ENCODE results near the gene SCT.
"Not testable (repeated sequence)": the region's sequence is repeated elsewhere in the genome, so short reads cannot be mapped to it uniquely, and the experiment has no call there.

SCT gene

DNA sequence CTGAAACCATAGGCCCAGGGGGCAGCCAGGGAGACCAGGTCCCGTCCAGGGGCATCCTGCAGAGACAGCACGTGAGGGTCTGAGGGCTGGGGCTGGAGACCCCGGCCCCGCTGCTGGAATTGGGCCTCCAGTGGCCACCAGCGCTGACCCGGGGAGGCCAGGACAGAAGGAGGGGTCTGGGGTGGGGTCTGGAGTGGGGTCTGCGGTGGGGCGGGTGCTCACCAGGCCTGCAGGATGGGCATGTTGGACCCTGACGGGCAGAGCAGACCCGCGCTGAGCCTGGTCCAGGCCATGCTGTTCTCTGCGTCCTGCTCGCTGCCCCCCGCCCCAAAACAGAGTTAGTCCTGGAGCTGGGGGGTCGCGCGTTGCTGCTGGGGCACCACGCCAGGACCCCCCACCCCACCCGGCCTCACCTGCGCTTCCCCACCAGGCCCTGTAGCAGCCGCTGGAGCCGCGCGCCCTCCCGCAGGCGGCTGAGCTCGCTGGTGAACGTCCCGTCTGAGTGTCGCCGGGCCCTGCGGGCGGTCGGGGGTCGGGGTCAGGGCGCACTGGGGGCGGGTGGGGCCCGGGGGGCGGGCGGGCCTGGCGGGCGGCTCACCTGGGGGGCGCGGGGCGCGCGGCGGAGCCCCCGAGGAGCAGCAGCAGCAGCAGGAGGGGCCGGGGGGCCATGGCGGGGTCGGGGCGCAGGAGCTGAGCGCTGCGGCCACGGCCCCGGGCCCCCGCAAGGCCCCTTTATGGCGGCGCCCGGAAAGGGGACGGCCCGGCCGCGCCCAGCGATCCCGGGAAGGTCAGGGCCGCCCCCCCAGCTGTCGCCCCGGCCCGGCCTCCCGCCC lies at the start of gene SCT:
TSS of gene SCT (minus strand) at position 707 of the 833 bp plus-strand sequence. CDS start at position 669, 38 bp downstream.
- no peak for DNase-seq

DNA sequence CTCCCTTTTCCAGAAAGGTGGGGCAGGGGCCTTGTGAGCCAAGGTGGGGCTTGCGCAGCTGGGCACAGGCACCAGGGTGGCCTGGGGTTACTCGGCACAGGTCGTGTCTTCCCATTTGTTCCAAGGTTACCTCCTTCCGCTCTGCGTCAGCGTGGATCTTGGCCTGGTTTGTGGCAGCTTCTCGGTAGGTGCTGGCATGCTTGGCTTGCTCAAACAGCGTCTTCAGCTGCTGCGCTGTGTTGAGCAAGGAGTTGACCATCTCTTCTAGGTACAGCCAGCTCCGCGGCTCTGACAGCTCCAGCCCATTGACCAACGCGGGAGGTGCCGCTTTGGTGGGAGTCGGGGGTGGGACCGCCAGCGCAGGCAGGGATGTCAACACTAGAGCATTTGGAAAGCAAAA lies 47.4 kb upstream of the SCT start:
- no peak for DNase-seq

DNA sequence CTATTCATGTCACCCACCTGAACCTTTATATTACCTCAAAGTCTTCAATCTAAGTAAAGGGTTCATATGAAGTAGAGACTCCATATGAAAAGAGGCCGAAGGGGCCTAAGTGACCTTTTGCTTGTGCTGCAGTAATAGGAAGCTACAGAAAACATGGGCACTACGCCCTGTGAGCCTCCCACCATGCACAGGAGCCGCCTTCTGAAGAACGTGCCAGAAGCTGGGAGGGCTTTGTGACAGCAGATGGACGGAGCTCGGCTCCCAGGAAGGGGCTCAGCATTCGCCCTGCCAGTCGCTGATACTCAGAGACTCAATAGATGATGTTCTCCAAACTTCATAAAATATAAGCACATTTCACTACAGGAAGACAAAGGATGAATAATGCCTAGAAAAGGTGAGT lies 46.9 kb upstream of the SCT start:
- no peak for DNase-seq

DNA sequence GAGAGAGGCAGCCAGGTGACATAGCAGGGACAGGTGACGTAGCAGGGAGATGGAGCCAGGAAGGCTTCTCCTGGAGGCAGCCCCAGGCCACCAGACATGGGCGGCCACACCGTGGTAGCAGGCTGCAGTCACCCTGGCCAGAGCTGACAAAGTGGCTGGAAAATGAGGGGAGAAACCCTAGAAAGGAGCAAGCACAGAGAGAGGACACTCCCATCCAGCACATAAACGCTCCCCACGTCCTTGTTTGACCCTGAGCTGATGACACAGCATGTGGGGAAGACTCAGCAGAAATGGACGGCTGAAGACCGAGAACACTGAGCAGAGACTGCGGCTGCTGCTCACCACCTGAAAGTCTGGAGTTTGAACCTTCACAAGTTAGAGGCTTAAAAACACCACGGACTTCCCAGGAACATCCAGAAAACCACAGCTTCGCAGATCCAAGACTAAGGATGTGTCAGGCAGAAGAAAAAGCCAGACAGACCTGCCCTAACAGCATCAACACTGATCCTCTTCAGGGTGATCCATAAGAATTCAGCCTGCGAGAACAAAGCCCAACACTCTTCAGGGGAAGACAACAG lies 38.8 kb upstream of the SCT start:
- DNase-seq: no peak

- DNase-seq: no peak
Observed at GRCh38 chr11:665062-665703, 38.2 kb upstream of the SCT start.

GRCh38 chr11:662689-663274 lies 35.8 kb upstream of the SCT start:
- DNase-seq: peak; percentile 18

DNA sequence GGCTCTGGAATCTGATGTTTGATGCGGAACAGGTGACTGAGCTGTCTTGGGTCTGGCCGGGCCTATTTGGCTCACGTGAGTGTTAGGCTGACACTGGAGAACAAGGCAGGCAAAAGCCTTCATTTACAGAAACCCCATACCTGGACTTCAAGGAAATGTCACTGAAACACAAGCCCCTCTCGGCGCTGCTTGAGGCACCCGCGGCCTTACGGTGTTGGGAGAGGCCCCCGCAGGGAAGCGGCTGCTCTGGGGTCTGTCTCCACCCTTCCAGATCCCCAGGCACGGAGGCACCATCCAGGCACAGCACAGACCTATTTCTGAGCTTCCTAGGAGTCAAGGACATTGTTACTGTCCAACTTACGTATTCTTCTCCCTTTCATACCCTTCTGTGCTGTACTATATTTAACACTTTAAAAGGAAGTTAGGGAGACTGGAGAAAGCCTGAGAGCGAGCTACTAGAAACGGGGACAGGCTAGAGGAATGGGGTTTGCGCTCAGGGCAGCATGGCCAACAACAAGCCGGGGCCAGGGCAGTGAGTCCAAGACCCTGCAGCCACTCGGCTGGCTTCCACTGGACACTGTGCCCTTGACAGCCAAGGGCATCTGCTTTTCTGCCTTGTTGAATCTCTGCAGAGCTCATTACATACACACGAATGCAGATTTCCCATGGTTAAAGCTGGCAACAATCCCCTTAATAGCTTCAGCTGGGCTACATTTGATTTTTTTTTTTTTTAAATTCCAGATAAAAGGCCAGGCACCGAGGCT lies 33.9 kb upstream of the SCT start:
- no peak for DNase-seq

DNA sequence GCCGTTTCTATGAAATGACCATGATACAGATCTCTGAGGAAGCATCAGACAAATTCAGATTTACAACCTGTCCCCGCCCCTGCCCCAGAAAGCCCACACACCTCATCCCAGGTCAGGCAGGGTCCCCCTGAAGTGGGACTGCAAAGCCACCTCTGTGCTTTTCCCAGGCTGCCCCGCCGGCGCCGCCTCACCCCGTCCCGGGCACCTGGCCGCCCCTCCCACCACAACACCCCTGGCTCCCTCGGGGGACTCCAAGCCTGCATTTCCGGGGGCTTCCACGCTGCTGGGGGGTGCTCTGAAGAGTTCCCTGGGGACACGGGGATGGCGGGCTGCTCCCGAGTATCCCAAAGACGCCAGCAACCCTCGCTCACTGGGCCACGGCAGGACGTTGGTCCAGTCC lies 33.3 kb upstream of the SCT start:
- DNase-seq: no peak

- no peak for DNase-seq
Observed at GRCh38 chr11:659532-660085, 32.6 kb upstream of the SCT start.

- no peak for DNase-seq
Observed at GRCh38 chr11:657691-658126, 30.7 kb upstream of the SCT start.

DNA sequence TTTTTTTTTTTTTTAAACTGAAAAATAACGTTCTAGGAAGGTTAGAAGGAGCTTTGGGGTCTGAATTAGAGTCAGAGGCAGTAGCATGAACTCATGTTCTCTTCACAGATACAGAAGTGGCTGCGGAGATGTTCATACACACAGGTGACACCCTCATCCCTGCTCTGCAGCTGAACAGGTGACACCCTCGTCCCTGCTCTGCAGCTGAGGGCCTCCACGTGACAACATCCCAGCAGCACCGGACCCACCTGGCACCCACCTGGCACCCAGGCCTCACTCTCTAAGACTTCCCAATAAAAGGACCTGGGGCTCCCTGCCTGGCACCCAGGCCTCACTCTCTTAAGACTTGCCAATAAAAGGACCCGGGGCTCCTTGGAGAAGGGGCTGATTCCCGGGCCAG lies 29.9 kb upstream of the SCT start:
- no peak for DNase-seq

DNA sequence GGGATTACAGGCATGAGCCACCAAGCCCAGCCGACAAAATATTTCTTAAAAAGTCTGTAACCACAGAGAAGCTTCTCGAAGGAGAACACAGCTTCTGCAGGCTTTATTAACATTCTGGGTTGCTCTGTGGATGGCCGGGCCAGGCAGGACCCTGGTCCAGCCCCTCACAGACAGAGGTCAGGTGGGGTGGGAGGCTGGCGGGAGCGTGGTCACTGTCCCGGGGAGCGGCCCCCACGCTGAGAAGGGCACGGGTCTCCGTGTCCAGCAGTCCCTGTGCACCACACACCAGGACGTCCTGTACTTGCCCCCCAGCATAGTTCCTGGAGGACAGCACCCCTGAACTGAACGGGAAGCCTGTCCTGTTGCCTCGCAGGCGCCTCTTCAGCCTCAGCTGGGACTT lies 29.4 kb upstream of the SCT start:
- DNase-seq: no peak

- no peak for DNase-seq
Observed at GRCh38 chr11:655036-655726, 28.2 kb upstream of the SCT start.

- DNase-seq: not testable (repeated sequence)
Observed at GRCh38 chr11:654444-654843, 27.5 kb upstream of the SCT start.

DNA sequence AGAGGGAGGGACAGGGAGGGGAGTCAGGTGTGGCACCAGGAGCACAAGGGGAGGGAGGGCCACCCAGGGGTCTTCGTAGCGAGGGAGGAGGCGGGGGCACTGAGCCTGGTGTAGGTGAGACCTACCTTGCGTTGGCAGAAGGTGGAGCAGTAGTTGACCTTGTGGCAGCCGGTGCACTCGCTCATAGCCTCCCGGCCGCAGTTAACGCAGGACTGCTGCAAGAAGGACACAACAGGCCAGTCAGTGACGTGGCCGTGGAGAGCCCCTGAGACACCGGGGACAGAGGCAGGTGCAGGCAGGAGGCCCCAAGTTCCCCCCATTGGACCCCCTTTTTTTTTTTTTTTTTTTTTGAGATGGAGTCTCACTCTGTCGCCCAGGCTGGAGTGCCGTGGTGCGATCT lies 26.9 kb upstream of the SCT start:
- no peak for DNase-seq

- not testable (repeated sequence) for DNase-seq
Observed at GRCh38 chr11:653136-653535, 26.2 kb upstream of the SCT start.

- DNase-seq: no peak
Observed at GRCh38 chr11:650482-650881, 23.5 kb upstream of the SCT start.

- not testable (repeated sequence) for DNase-seq
Observed at GRCh38 chr11:647672-648158, 20.7 kb upstream of the SCT start.

DNA sequence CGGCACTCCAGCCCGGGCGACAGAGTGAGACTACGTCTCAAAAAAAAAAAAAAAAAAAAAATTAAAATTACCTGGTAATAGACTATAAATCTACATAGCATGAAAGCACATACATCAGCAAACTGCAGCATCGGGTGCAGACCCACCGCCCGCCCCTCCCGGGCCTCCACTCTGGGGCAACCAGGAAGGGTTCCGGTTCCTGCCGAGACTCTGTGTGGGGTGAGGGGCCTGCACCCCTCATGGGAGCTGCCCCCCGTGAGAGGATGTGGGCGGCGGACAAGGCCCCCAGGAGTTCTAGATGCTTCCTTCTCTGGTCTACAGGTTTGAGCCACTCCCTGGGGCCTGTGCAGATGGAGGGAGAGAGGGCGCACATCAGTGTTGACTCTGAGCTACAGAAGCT lies 19.2 kb upstream of the SCT start:
- no peak for DNase-seq

DNA sequence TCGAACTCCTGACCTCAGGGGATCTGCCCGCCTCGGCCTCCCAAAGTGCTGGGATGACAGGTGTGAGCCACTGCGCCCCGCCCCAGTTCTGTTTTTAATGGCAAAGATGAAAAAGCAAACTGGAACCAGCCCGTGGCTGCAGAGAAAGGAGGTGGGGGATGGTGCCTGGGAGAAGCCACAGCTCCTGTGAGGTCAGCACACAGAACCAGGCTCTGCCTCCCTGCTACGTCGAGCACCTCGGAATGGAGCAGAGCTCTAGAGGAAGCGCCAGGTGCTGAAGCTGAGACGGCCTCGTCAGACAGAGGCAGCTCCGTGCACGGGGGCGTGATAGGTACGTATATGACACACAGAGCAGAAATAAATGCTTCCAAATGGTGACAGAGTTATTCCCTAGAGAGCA lies 18.6 kb upstream of the SCT start:
- no peak for DNase-seq

- DNase-seq: no peak
Observed at GRCh38 chr11:643849-644738, 17.1 kb upstream of the SCT start.

Measured in NCI-H1105 treated with DMSO at 0.1 percent for 48 hours (cell line).